Coronary artery (tissue), 2 donors: Measurements from ENCODE around the gene SYTL2.
A peak's percentile ranks its signal among the peaks of the same experiment; 100 is the strongest.

Experiments
- DNase-seq: peaks from one replicate; pipeline ENCODE4 v3.0.0-alpha.2; 2017; ENCODE audit warnings: low spot score
- H3K27ac ChIP-seq, 2 donors: fragments of 200-600 bp; sonication (generic); one replicate each; pipeline ENCODE4 v1.5.1; 2016 to 2019
- H3K4me3 ChIP-seq: fragments of 200-600 bp; sonication (generic); 2 replicates; pipeline ENCODE4 v1.5.1; 2016; ENCODE audit warnings: mild to moderate bottlenecking, moderate library complexity
- TF ChIP-seq, protein P1 (sequence below): fragments of 200-600 bp; sonication (generic); IDR thresholded peaks from one replicate; pipeline ENCODE4 v1.5.1; 2019; ENCODE audit warnings: antibody characterized with exemption

SYTL2 gene

GRCh38 chr11:85805387-85805786 is 5.6 kb downstream of the SYTL2 start:
- DNase-seq: no peak
- no peak overlapping the region for H3K27ac ChIP-seq
- H3K4me3 ChIP-seq: no peak overlapping the region
- TF ChIP-seq, protein P1, sequence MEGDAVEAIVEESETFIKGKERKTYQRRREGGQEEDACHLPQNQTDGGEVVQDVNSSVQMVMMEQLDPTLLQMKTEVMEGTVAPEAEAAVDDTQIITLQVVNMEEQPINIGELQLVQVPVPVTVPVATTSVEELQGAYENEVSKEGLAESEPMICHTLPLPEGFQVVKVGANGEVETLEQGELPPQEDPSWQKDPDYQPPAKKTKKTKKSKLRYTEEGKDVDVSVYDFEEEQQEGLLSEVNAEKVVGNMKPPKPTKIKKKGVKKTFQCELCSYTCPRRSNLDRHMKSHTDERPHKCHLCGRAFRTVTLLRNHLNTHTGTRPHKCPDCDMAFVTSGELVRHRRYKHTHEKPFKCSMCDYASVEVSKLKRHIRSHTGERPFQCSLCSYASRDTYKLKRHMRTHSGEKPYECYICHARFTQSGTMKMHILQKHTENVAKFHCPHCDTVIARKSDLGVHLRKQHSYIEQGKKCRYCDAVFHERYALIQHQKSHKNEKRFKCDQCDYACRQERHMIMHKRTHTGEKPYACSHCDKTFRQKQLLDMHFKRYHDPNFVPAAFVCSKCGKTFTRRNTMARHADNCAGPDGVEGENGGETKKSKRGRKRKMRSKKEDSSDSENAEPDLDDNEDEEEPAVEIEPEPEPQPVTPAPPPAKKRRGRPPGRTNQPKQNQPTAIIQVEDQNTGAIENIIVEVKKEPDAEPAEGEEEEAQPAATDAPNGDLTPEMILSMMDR: no peak

GRCh38 chr11:85803920-85804319 is 7.0 kb downstream of the SYTL2 start:
- TF ChIP-seq, protein P1: no peak
- DNase-seq: no peak
- no peak overlapping the region for H3K27ac ChIP-seq
- no peak overlapping the region for H3K4me3 ChIP-seq

GRCh38 chr11:85803303-85803702 is 7.6 kb downstream of the SYTL2 start:
- no peak for DNase-seq
- H3K4me3 ChIP-seq: no peak overlapping the region
- TF ChIP-seq, protein P1: no peak
- H3K27ac ChIP-seq: peak overlapping the region in 1 of 2 donors; percentile 36

- H3K27ac ChIP-seq: no peak overlapping the region
- DNase-seq: no peak
- H3K4me3 ChIP-seq: no peak overlapping the region
- TF ChIP-seq, protein P1: no peak
Observed at GRCh38 chr11:85801527-85801926, 9.4 kb downstream of the SYTL2 start.

GRCh38 chr11:85800595-85801342 is 10.2 kb downstream of the SYTL2 start:
- Histone ChIP-seq H3K4me3 (no peak overlapping the region), H3K27ac (no peak overlapping the region)
- TF ChIP-seq, protein P1: no peak
- no peak for DNase-seq

DNA sequence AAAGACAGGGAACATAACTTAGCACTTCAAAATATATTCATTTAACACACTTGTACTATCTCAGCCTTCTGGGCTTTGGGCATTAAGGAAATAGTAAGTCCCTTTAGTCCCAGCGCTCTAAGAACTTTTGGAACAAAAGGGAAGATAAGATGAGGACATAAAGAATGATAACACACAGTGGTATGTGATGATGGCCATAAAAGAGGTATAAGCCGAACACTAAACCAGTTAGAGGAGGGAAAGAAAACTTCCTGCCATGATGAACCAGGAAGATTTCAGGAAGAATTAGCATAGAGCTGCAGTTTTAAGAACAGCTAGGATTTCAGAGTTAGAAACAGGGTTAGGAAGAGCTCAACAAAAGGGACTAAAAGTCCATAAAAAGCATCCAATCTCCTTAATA is 11.8 kb downstream of the SYTL2 start:
- TF ChIP-seq, protein P1: no peak
- no peak overlapping the region for H3K4me3 ChIP-seq
- DNase-seq: no peak
- no peak overlapping the region for H3K27ac ChIP-seq

- Histone ChIP-seq H3K27ac (no peak overlapping the region), H3K4me3 (no peak overlapping the region)
- TF ChIP-seq, protein P1: no peak
- DNase-seq: no peak
Observed at GRCh38 chr11:85798361-85798760, 12.6 kb downstream of the SYTL2 start.
